Liver (tissue), 9 donors: ENCODE data around the gene TTC32. TPM values are rescaled to one million over a fixed set of nuclear protein-coding genes. Genes with fewer than 3 reads are reported as not detected.

Source experiments
- DNase-seq: peaks from one replicate; pipeline ENCODE4 v3.0.0-alpha.2; 2017; ENCODE audit warnings: low spot score
- H3K27ac ChIP-seq, 2 donors: one replicate each; pipeline ENCODE4 v1.7.0; 2013; ENCODE audit warnings: inconsistent platforms in 2 of 2, low read length in 2 of 2, control low read depth in 1 of 2, low read depth in 1 of 2, mild to moderate bottlenecking in 1 of 2
- H3K27me3 ChIP-seq, 4 donors: one replicate each; pipeline versions ENCODE4 v1.6.1 to v1.7.0; 2013; ENCODE audit warnings: low read length in 3 of 4, inconsistent platforms in 1 of 4, mild to moderate bottlenecking in 1 of 4, moderate library complexity in 1 of 4; ENCODE audit not compliant: control insufficient read depth in 4 of 4, insufficient read depth in 4 of 4
- H3K36me3 ChIP-seq, 4 donors: one replicate each; pipeline versions ENCODE4 v1.6.1 to v1.7.0; 2013; ENCODE audit warnings: low read length in 3 of 4, mild to moderate bottlenecking in 3 of 4, low read depth in 1 of 4, moderate library complexity in 1 of 4; ENCODE audit not compliant: control insufficient read depth in 4 of 4, insufficient read depth in 3 of 4
- H3K4me1 ChIP-seq, 4 donors: one replicate each; pipeline versions ENCODE4 v1.6.1 to v1.7.0; 2013; ENCODE audit warnings: low read length in 3 of 4, mild to moderate bottlenecking in 3 of 4, moderate library complexity in 1 of 4; ENCODE audit not compliant: control insufficient read depth in 4 of 4, insufficient read depth in 4 of 4
- H3K4me3 ChIP-seq, 3 donors: one replicate each; pipeline versions ENCODE4 v1.6.1 to v1.7.0; 2013; ENCODE audit warnings: low read length in 3 of 3, control low read depth in 1 of 3, low read depth in 1 of 3, mild to moderate bottlenecking in 1 of 3
- H3K9ac ChIP-seq, 2 donors: one replicate each; pipeline ENCODE4 v1.7.0; 2013; ENCODE audit warnings: low read length in 2 of 2, mild to moderate bottlenecking in 2 of 2, moderate library complexity in 2 of 2, control low read depth in 1 of 2, low read depth in 1 of 2
- H3K9me3 ChIP-seq, 4 donors: one replicate each; pipeline versions ENCODE4 v1.6.1 to v1.7.0; 2013; ENCODE audit warnings: low read length in 3 of 4; ENCODE audit not compliant: control insufficient read depth in 4 of 4
- FOXA1 ChIP-seq: IDR thresholded peaks from 2 replicates; pipeline ENCODE4 v1.6.1; 2016; ENCODE audit warnings: antibody characterized with exemption
- FOXA2 ChIP-seq: IDR thresholded peaks from 2 replicates; pipeline ENCODE4 v1.6.1; 2016; ENCODE audit warnings: antibody characterized with exemption
- HNF4A ChIP-seq, 2 donors: conservative IDR thresholded peaks; 2 replicates each; pipeline ENCODE4 v1.6.1; 2016; ENCODE audit warnings: antibody characterized with exemption in 2 of 2, mild to moderate bottlenecking in 2 of 2
- JUND ChIP-seq, 2 donors: IDR thresholded peaks; 2 replicates each; pipeline ENCODE4 v1.6.1; 2016; ENCODE audit warnings: antibody characterized with exemption in 2 of 2
- NR2F2 ChIP-seq: IDR thresholded peaks from 2 replicates; pipeline ENCODE4 v1.6.1; 2016; ENCODE audit warnings: antibody characterized with exemption
- RXRA ChIP-seq, 2 donors: IDR thresholded peaks; 2 replicates each; pipeline ENCODE4 v1.6.1; 2017 to 2018; ENCODE audit warnings: antibody characterized with exemption in 2 of 2, mild to moderate bottlenecking in 1 of 2
- TAF1 ChIP-seq: conservative IDR thresholded peaks from 2 replicates; pipeline ENCODE4 v1.6.1; 2016; ENCODE audit warnings: antibody characterized with exemption, mild to moderate bottlenecking
- WGBS: extraction: QIAGEN DNeasy Blood & Tissue Kit; methylation state at CpG from one replicate; pipeline ENCODE4 v1.1.7; 2013; 5-methylcytosine and 5-hydroxymethylcytosine counted together
- polyA plus RNA-seq, 2 donors: library from polyadenylated mRNA; stranded (reverse) in 1 of 2; unstranded in 1 of 2; fragments of 200-250 nt in 1 of 2; fragments of >200 nt in 1 of 2; fragmentation: Nextera tagmentation in 1 of 2; extraction: Ambion mirVana in 1 of 2; gene quantifications; one replicate each; pipeline versions ENCODE4 v1.2.1 to v1.2.3, GENCODE V29; 2013 to 2015
- total RNA-seq, 2 donors: library from RNA; depleted of rRNA; stranded (reverse); fragments of >200 nt; gene quantifications; one replicate each; pipeline ENCODE4 v1.2.3, GENCODE V29; 2014
- TF ChIP-seq, protein P1 (sequence below): IDR thresholded peaks from 2 replicates; pipeline ENCODE4 v1.6.1; 2016; ENCODE audit warnings: antibody characterized with exemption
- TF ChIP-seq, protein P2 (sequence below): IDR thresholded peaks from 2 replicates; pipeline ENCODE4 v1.6.1; 2016; ENCODE audit warnings: antibody characterized with exemption
- TF ChIP-seq, protein P3 (sequence below): IDR thresholded peaks from 2 replicates; pipeline ENCODE4 v1.6.1; 2016; ENCODE audit warnings: antibody characterized with exemption
- donor health status: healthy.
- donor health status: healthy.
- donor health status: healthy.
- donor health status: healthy.
- donor health status: healthy.

The TTC32 gene
- total and polyA plus RNA-seq, 4 donors: 4.1 to 12.0 (median 10.5) TPM

DNA sequence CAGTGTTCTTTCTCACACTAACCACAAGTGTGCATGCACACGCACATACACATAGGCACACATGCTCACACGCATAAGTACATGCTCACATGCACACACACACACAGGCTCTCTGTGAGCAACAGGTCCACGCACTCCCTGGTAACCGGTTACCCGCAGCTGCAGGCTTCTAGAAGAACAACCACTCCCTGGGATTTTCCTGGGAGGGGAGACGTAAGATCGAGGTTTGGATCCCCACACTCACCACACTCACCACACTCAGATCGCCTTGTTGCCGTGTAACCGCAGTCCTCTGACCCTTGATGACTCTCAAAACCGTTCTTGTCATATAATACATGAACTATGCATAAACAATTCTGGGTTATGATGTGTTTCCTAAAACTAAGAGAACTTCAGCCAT is 42.2 kb downstream of the TTC32 start:
- TF ChIP-seq, protein P1, sequence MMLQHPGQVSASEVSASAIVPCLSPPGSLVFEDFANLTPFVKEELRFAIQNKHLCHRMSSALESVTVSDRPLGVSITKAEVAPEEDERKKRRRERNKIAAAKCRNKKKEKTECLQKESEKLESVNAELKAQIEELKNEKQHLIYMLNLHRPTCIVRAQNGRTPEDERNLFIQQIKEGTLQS: no peak
- TF ChIP-seq JUND (IDR thresholded peaks at IDR 0.05): no peak
- no peak for TF ChIP-seq TAF1
- TF ChIP-seq NR2F2: no peak
- TF ChIP-seq, protein P2, sequence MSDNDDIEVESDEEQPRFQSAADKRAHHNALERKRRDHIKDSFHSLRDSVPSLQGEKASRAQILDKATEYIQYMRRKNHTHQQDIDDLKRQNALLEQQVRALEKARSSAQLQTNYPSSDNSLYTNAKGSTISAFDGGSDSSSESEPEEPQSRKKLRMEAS: no peak
- TF ChIP-seq, protein P3, sequence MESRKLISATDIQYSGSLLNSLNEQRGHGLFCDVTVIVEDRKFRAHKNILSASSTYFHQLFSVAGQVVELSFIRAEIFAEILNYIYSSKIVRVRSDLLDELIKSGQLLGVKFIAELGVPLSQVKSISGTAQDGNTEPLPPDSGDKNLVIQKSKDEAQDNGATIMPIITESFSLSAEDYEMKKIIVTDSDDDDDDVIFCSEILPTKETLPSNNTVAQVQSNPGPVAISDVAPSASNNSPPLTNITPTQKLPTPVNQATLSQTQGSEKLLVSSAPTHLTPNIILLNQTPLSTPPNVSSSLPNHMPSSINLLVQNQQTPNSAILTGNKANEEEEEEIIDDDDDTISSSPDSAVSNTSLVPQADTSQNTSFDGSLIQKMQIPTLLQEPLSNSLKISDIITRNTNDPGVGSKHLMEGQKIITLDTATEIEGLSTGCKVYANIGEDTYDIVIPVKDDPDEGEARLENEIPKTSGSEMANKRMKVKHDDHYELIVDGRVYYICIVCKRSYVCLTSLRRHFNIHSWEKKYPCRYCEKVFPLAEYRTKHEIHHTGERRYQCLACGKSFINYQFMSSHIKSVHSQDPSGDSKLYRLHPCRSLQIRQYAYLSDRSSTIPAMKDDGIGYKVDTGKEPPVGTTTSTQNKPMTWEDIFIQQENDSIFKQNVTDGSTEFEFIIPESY: no peak

DNA sequence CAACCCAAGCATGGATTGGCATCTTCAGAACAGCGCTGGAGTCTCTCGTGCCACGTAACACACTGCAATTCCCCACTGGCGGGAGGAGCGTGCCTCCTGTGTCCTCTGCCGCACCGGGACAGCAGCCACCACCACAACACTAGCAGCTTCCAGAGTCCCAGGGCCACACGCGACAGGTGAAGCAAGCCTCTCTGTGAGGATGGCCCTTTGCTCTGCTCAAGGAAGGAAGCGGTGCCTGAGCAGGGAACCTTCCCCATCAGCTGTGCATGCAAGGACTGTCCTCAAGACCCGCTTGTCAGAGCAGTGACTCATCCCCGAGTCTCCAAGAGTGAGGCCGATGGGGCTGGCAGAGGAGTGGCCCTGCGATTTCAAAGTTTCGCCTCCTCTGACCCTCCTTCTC is 44.0 kb downstream of the TTC32 start:
- no peak overlapping the region for H3K4me3 ChIP-seq
- no peak for TF ChIP-seq HNF4A (conservative IDR thresholded peaks at IDR 0.05)
- no peak for TF ChIP-seq RXRA (IDR thresholded peaks at IDR 0.05)
- no peak for TF ChIP-seq TAF1
- TF ChIP-seq, protein P3: no peak
- TF ChIP-seq NR2F2: no peak
- H3K27me3 ChIP-seq: no peaks in the 10 kb centered on the region
- no peaks in the 10 kb centered on the region for H3K36me3 ChIP-seq
- no peak overlapping the region for H3K27ac ChIP-seq
- 94% methylated on average over 15 of the region's 15 CpGs for WGBS
- no peak overlapping the region for H3K9ac ChIP-seq
- H3K9me3 ChIP-seq: no peaks in the 10 kb centered on the region
- no peak for DNase-seq
- H3K4me1 ChIP-seq: peaks cover 0 to 19% (median 6%) of the 10 kb centered on the region in 4 donors

More for the DNA sequence above, 42.2 kb downstream of the TTC32 start:
- no peaks in the 10 kb centered on the region for H3K36me3 ChIP-seq
- H3K4me3 ChIP-seq: no peak overlapping the region
- 94% methylated on average over 11 of the region's 11 CpGs for WGBS
- H3K27ac ChIP-seq: no peak overlapping the region
- H3K4me1 ChIP-seq: peaks cover 3 to 24% (median 11%) of the 10 kb centered on the region in 4 donors
- H3K9me3 ChIP-seq: no peaks in the 10 kb centered on the region
- no peak overlapping the region for H3K9ac ChIP-seq
- DNase-seq: no peak
- H3K27me3 ChIP-seq: no peaks in the 10 kb centered on the region

DNA sequence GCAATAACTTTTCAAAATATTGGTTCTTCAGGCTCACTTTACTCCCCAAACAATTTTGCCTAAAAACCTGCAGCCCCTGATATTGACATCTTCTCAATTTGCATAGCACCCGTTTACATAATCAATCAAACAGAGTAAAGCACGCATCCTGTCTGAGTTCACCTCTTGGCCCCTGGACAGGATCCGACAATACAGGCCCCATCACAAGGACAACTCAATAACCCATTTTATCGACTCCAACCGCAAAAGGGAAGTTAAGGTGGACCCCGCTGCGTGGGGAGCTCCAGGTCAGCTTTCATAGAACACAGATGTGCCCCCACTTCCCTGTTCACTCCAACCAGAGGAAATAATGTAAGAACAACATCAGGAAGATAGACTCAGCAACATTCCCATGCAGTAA is 44.7 kb downstream of the TTC32 start:
- H3K9me3 ChIP-seq: no peaks in the 10 kb centered on the region
- H3K27ac ChIP-seq: no peak overlapping the region
- no peaks in the 10 kb centered on the region for H3K36me3 ChIP-seq
- 28% methylated on average over 7 of the region's 7 CpGs for WGBS
- peaks cover 0 to 19% (median 6%) of the 10 kb centered on the region in 4 donors for H3K4me1 ChIP-seq
- H3K9ac ChIP-seq: no peak overlapping the region
- no peak for DNase-seq
- no peak overlapping the region for H3K4me3 ChIP-seq
- no peaks in the 10 kb centered on the region for H3K27me3 ChIP-seq
- TF ChIP-seq NR2F2: peak; percentile 21
- TF ChIP-seq FOXA1: no peak
- TF ChIP-seq HNF4A (conservative IDR thresholded peaks at IDR 0.05): peak; percentile 28 to 29
- no peak for TF ChIP-seq FOXA2
